GM11168 (cell line): Measurements from ENCODE around the gene PPP4R4.
"Not testable (repeated sequence)": the region's sequence is repeated elsewhere in the genome, so short reads cannot be mapped to it uniquely, and the experiment has no call there.

Experiments used
- in situ Hi-C: fragments of 300-500 bp; cut with MboI; formaldehyde crosslinking; loops from one replicate; pipeline ENCODE4 v1.12.0; 2022; ENCODE audit warnings: low sequenced_read_pairs; ENCODE audit not compliant: unreplicated experiment

The PPP4R4 gene

DNA sequence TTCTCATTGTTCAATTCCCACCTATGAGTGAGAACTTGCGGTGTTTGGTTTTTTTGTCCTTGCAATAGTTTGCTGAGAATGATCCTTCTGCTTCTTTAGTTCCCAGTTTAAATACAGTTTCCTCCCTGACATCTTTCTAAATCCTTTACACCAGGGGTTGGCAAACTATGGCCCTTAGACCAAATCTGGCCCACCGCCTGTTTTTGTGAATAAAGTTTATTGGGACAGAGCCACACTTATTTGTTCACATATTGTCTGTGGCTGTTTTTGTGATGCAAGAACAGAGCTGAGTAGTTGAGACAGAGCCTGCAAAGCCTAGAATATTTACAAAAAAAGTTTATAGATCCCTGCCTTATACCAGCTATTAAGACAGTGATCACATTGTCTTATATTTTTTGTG, 65.3 kb downstream of the PPP4R4 start:
- in situ Hi-C loops = no loop called here

DNA sequence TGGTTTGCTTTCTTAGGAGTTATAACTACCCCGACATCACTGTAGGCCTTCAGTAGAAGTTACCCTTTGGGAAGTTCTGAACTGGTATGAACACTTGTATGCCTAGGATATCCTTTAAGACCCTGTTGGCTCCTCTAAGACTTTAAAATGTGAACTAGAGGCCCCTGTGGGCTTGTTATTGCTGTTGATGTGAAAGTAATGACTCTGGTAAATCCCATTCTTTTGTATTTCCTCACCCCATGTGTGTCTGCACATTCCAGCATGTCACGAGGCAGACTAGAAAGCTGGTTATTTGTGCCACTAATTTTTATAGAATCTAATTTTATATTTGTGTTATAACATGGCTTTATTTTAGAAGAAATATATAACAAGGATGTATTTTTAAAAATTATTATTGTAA, 70.1 kb downstream of the PPP4R4 start:
- in situ Hi-C loops = no loop called here

DNA sequence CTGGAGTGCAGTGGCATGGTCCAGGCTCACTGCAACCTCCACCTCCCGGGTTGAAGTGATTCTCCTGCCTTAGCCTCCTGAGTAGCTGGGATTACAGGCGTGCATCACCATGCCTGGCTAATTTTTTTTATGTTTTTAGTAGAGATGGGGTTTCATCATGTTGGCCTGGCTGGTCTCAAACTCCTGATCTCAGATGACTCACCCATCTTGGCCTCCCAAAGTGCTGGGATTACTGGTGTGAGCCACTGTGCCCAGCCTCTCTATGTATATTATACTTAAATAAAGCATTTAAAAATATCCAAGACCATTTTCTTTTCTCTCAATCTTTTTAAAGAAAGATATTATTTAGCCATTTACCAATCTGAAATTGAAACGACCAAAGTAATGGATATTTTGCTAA, 90.1 kb downstream of the PPP4R4 start:
- in situ Hi-C loops = not testable (repeated sequence)

DNA sequence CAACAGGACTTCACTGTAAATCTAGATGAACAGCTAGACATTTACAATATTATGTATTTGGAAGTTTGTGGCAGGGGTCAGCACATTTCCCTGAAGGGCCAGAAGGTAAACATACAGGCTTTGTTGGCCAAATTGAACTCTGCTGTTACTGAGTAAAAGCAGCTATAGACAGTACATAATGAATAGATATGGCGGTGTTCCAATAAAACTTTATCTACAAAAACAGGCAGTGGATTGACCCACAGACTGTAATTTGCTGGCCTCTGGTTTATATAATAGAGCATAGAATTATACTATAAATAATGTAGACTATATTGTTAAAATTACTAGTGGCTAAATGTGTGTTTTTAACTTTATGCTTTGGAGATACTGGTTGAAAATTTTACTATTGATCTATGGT, 93.2 kb downstream of the PPP4R4 start:
- in situ Hi-C loops = no loop called here

DNA sequence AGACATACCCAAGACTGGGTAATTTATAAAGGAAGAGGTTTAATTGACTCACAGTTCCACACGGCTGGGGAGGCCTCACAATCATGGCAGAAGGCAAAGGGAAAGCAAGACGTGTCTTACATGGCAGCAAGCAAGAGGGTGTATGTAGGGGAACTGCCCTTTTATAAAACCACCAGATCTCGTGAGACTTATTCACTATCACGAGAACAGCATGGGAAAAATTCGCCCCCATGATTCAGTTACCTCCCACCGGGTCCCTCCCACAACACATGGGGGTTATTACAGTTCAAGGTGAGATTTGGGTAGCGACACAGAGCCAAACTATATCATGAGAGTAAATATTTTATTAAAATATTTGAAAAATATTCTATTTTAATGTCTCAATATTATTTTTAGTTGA, 94.5 kb downstream of the PPP4R4 start:
- in situ Hi-C loops = not testable (repeated sequence)

DNA sequence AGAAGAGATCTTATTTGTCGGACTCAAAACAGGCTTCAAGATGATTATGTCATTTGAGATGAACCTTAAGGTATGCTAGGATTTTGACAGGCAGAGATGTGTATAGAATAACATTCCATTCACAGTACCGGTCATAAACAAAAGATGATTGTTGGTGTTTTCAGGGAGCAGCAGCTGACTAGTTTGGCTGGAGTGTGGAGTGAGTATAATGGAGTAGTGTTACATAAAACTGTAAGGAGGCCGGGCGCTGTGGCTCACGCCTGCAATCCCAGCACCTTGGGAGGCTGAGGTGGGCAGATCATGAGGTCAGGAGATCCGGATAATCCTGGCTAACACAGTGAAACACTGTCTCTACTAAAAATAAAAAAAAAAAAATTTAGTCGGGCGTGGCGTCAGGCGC, 95.0 kb downstream of the PPP4R4 start:
- in situ Hi-C loops = no loop called here

DNA sequence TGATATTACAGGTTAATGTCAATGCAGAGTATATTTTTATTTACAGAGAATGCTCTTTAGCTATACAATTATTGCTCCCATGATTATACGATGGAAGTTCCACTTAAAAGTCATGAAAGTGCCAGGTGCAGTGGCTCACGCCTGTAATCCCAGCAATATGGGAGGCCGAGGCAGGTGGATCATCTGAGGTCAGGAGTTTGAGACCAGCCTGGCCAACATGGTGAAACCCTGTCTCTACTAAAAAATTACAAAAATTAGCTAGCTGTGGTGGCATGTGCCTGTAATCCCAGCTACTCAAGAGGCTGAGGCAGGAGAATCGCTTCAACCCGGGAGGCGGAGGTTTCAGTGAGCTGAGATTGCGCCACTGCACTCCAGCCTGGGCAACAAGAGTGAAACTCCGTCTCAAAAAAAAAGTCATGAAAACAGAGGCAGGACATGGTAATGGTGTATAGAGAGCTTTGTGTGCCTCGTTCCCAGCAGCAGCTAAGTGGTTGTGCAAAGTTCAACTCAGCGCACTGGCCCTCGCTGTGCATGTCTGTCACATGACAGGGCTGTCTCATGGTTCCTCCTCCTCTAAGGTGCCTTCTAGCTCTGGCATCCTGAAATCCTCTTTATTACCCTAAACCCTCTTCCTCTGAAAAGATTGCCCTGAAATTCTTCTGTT, 102.9 kb downstream of the PPP4R4 start:
- in situ Hi-C loops = not testable (repeated sequence)

DNA sequence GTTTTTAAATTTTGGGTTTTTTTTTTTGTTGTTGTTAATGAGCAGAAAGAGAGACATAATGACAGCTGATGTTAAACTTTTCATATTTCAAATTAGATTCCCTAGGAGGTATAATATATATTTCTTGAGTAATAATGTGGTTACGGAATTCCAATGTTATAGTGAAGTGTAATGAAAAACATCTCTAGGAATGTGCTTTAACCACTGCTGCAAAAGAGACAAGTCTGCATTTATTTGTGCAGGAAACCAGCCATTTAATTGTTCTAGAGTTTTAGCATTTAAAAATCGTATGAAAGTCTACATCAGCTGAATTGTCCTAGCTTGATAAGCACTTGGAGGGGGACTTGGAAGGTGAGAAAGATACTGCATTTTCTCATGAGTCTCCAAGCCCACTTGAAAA, 104.6 kb downstream of the PPP4R4 start:
- in situ Hi-C loops = no loop called here

DNA sequence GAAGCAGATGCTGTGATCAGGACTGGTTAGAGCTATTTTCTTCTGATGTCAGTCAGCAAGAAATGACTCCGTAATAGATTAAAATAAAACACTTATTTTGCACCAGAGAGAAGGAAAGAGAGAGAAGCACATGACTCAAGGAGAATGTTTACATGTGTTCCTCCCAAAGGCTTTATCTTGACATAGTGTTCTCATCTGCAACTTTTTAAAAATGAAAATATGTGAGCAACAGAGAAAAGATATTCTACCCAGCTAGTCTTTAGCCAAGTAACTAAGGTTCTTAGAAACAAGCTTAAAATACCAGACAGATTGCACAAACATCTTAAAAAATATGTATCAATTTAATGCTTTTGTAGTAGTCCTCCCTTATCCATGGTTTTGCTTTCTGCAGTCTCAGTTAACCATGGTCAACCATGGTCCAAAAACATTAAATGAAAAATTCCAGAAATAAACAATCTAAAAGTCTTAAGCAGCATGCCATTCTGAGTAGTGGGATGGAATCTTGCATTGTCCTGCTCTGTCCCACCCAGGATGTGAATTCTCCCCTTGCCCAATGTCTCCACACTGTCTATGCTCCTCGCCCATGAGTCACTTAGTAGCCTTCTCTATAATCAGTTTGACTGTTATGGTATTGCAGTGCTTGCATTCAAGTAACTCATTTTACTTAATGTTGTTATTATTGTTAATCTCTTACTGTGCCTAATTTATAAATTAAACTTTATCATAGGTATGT, 109.0 kb downstream of the PPP4R4 start:
- in situ Hi-C loops = no loop called here

DNA sequence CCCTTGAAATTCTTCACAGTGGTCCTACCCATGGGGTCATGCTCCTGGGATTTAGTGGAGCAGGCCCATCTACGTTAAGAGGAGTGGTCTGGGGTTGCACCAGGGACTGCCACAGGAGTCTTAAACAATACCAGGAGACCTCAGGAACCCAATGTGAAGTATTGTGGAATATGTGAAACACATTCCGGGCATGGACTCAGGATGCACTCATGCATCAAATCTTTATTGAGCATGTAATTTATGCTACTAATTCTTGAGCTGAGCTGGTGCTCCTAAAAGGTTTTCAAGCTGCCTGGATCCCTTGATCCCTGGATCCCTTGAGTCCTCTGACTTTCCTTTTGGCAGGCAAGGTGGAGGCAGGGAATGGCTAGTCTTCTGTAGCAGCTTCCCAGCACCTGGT, 110.1 kb downstream of the PPP4R4 start:
- in situ Hi-C loops = no loop called here

DNA sequence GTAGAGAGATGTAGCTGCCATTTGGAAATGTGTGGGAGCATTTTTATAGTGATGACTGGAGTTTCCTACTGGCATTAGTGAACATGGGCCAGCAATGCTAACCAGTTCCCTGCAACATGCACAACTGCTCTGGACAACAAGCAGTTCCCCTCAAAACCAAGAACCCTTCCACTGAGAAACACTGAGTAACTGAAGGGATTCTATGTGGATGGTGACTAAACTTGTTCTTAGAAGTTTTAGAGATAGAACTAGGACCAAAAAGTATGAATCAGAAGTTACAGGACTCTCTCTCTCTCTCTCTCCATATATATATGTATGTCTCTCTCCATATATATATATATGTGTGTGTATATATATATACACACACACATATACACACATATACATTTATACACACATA, 111.0 kb downstream of the PPP4R4 start:
- in situ Hi-C loops = no loop called here

DNA sequence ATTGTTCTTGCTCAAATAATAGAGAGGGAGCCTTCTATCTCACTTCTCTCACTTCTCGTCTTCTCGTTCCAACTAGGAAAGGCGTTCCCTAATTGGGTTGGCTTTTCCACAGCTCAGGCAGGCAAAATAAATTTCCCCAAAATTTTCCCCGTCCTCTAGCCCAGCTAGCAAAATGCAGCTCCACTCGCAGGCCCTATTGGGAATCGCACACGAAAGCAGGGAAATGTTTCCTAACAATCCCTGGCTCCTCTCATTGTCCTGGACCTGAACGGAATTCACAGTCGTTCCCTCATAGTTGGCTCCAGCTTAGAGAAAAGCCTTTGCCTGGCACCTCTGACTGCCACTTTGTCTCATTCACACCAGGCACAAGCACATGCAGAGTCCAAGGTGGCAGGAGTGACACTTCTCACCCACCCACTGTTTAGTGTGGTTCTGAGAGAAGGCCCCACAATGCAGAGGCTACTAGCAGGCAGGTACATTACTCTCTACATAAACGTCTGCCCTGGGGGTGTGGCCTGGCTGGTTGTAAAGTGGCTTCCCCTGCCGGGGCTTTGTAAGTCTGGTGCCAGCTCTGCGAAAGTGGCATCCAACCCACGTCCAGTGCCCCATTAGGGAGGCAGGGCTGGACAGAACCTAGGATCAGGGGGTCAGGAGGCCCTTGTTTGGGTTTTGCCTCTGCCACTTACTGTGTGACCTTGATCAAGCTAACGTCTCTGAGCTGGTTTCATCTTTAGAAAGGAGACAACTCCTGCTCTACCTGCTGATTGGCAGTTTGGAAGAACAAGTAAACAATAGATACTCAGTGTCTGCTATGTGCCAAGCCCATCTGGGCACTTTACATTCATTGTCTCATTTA, 114.7 kb downstream of the PPP4R4 start:
- in situ Hi-C loops = no loop called here

DNA sequence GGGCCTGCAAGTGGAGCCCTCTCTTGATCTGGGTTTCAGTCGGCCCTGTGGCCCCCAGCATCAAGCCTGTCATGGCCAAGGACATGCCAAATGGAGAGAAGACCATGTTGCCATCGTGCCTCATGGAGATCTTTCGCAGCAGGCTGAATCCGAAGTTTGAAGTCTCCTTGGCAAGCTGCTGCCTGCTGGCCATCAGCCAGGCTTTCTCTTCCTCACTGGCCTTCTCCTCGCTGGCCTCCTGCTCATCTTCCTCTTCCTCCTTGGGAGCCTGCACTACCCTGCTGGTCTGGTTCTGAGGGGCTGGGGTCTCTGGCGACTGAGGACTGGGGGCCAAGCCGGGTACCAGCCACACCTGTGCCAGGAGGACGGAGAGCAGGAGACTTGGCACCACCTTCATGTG, 116.1 kb downstream of the PPP4R4 start:
- in situ Hi-C loops = no loop called here

DNA sequence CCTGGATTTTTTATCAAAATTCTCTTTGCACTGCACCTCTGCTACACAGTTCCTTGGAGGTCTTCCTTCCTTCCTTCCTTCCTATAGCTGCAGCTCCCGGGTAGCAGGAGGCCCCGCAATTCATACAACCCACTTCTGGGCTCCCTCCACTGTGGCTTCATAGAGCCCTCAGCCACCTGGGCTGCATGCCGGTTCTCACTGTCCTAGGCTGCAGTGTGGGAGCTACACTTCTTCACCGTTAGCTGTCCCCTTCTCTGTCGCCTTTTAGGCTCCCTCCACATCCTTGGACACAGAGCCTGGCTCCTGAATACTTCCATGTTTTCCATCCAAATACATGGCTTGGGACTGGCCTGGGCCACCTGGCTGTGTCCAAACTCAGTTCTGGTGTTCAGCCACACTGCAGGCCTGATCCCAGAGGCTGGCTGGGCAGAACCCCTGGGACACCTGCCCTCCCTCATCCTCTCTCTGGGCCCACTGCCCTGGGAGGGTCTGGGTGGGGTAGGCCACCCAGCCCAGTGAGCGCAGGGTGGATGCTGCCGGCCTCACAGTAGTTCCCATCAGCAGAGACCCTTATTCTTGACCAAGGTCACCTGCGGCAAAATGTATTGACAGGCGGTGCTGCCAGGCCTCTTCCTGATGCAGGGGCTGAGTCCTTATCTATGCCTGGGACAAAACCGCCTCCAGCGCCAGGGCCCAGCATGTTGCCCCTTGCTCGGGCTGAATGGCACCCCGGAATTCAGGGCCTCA, 117.2 kb downstream of the PPP4R4 start:
- in situ Hi-C loops = no loop called here

DNA sequence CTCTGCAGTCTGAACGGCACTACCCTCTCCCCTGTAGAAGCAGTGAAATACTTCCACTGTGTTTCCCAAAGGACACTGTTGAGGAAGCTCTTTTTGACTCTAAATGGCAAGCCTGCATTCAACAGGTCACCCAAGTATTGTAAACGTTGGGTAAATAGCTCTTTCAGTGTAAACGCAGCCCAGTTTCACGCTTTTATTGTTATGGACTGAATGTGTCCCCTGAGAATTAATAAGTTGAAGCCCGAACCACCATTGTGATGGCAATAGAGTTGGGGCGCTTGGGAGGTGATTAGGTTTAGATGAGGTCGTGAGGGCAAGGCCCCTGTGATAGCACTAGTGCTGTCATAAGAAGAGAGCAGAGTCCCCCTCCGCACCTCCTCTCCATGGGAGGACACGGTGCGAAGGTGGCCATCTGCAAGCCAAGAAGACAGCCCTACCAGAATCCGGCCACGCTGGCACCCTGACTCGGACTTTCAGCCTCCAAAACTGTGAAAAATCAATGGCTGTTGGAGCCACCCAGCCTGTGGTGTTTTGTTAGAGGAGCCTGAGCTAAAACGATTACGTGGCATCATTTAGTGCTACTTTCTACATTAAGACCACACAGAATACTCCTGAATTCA, 117.9 kb downstream of the PPP4R4 start:
- in situ Hi-C loops = no loop called here

DNA sequence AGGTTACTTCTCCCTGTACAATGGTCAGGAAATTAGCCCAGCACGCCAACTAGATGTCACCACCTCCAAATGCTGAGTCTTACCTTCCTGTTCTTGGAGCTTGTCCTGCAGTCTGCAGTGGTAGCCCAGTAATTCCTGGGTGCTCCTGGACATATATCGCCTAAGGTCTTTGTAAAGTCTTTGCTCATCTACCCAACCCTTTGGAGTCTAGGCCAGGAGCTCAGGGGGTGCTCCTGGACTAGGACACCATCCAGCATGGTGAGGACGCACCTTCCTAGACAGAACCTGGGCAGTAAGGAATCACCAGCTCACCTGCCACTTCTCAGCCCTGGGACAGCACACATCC, 118.4 kb downstream of the PPP4R4 start:
- in situ Hi-C loops = no loop called here

DNA sequence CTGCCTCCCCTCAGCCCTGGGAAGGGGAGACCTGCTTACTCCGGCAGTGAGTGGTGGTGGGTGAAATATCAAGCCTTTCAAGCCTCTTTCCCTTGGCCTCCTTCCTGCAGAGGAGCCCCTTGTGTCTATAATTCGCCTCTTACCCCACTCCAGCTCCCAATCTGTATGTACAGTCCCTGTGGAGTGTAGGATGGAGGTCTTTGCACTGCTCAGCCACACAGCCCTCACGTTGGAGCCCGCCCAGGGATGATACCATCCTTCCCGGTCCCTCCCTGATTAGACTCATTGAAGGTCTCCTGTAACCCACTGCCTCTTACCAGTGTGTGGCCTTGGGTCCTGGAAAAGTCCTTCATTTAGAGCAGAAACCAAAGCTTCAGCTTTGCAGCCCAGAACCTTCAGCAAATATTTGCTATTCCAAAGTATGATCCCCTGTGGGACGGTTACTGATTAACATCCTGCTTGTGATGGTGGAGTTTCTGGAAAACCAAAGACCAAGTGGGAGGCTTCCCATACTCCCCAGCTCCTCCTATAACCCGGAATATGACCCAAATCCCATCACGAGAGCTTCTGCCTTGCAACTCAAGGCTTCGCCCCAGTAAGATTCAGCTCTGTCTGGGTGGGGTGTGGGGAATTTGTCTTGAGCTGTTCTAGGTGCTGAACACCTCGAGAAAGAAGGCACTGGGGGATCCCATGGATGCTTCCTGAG, 118.9 kb downstream of the PPP4R4 start, which contains the start of gene SERPINA10:
SERPINA10 (minus strand) TSS at position 397 of the 706 bp plus-strand sequence. CDS start 2,675 bp downstream, outside the sequence.
- in situ Hi-C loops = no loop called here

DNA sequence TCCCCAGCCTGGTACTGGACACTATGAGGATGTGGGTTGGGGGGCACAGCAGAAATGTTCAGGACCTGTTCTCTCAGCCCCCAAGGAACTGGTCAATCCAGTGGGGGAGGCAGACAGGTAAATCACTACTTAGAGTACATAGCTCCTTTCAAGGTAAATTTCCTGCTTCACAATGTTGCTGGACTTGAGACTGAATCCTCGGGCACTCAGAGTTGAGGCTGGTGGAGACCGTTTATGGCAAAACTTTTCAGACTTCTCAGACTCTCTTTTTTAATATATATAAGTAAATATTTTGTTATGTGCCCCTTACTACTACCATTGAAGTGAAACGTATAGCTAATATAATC, 119.4 kb downstream of the PPP4R4 start:
- in situ Hi-C loops = no loop called here

DNA sequence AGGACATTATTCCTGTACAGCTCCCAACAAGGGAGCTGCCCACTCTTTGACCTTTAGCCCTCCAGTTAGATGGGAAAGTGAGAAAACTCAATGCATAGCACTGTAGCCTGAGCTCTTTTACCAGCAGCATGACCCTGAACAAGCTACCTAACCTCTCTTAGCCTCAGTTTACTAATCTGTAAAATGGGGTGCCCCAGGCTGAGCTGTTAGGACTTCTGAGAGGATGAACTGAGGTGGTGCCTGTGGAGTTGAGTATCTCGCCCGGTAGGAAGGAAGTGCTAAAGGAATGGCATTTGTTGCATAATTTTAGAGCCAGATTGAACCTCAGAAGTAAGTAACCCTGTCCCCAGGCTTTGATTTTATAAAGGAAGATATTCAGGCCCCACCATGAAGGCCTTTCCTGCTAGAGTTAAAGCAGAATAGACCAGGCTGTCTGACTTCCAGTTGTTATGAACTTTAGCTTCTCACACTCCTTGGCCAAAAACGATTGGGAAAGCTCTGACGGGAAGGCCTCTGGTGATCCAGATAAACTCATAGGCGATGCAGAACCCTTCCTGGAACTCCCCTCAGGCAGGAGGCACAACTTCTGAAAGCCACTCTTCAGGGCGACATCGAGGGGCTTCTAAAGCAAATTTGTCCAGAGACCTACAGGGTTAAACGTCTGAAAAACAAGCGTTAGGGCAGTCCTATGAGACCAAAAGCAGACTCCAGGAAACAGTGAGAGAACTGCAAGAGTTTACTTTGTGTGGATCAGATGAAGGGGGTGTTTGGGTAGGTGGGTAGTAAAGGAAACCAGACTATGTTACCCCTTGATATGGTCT, 121.4 kb downstream of the PPP4R4 start:
- in situ Hi-C loops = no loop called here
